ENCODE measurements around the gene MTUS2. TPM values are rescaled to one million over a fixed set of nuclear protein-coding genes. Genes with fewer than 3 reads are reported as not detected.

Gene MTUS2
- total and polyA plus RNA-seq, 4 donors = under 0.01 to 0.70 (median 0.15) TPM

DNA sequence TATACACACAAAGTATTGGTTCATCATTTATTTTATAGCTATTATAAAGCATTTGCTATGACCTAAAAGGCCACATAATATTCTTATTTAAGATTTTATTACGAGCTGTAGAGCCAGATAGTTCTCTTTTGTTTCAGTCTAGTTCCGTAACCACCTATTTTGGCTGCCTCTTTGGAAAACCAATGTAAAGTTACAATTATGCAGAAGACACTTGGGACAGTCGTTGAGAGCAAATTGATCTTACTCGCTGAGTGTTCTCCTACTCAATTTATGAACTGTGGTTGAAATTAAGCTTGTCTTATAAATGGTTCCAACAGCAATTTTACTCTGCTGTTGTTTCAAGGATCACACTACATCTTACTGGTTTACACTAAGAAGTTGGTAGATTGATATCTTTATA, 653.0 kb downstream of the MTUS2 start:
- no peak for TF ChIP-seq SP1 (IDR thresholded peaks at IDR 0.05)
- TF ChIP-seq EGR1 (IDR thresholded peaks at IDR 0.05; ENCODE audit: low read depth in 2 of 2) = no peak
- TF ChIP-seq GABPA (IDR thresholded peaks at IDR 0.05 in 1 of 2, conservative IDR thresholded peaks at IDR 0.05 in 1 of 2) = no peak
- TF ChIP-seq, protein P1, sequence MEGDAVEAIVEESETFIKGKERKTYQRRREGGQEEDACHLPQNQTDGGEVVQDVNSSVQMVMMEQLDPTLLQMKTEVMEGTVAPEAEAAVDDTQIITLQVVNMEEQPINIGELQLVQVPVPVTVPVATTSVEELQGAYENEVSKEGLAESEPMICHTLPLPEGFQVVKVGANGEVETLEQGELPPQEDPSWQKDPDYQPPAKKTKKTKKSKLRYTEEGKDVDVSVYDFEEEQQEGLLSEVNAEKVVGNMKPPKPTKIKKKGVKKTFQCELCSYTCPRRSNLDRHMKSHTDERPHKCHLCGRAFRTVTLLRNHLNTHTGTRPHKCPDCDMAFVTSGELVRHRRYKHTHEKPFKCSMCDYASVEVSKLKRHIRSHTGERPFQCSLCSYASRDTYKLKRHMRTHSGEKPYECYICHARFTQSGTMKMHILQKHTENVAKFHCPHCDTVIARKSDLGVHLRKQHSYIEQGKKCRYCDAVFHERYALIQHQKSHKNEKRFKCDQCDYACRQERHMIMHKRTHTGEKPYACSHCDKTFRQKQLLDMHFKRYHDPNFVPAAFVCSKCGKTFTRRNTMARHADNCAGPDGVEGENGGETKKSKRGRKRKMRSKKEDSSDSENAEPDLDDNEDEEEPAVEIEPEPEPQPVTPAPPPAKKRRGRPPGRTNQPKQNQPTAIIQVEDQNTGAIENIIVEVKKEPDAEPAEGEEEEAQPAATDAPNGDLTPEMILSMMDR (IDR thresholded peaks at IDR 0.05; ENCODE audit: low read depth, low read length, missing input control) = no peak
- TF ChIP-seq, protein P2, sequence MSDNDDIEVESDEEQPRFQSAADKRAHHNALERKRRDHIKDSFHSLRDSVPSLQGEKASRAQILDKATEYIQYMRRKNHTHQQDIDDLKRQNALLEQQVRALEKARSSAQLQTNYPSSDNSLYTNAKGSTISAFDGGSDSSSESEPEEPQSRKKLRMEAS (IDR thresholded peaks at IDR 0.05) = no peak
- TF ChIP-seq, protein P3, sequence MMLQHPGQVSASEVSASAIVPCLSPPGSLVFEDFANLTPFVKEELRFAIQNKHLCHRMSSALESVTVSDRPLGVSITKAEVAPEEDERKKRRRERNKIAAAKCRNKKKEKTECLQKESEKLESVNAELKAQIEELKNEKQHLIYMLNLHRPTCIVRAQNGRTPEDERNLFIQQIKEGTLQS (IDR thresholded peaks at IDR 0.05) = no peak
- TF ChIP-seq FOXA1 (IDR thresholded peaks at IDR 0.05) = no peak
- TF ChIP-seq HNF4G (IDR thresholded peaks at IDR 0.05) = no peak
- TF ChIP-seq, protein P4, sequence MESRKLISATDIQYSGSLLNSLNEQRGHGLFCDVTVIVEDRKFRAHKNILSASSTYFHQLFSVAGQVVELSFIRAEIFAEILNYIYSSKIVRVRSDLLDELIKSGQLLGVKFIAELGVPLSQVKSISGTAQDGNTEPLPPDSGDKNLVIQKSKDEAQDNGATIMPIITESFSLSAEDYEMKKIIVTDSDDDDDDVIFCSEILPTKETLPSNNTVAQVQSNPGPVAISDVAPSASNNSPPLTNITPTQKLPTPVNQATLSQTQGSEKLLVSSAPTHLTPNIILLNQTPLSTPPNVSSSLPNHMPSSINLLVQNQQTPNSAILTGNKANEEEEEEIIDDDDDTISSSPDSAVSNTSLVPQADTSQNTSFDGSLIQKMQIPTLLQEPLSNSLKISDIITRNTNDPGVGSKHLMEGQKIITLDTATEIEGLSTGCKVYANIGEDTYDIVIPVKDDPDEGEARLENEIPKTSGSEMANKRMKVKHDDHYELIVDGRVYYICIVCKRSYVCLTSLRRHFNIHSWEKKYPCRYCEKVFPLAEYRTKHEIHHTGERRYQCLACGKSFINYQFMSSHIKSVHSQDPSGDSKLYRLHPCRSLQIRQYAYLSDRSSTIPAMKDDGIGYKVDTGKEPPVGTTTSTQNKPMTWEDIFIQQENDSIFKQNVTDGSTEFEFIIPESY (IDR thresholded peaks at IDR 0.05) = no peak
- TF ChIP-seq, protein P5, sequence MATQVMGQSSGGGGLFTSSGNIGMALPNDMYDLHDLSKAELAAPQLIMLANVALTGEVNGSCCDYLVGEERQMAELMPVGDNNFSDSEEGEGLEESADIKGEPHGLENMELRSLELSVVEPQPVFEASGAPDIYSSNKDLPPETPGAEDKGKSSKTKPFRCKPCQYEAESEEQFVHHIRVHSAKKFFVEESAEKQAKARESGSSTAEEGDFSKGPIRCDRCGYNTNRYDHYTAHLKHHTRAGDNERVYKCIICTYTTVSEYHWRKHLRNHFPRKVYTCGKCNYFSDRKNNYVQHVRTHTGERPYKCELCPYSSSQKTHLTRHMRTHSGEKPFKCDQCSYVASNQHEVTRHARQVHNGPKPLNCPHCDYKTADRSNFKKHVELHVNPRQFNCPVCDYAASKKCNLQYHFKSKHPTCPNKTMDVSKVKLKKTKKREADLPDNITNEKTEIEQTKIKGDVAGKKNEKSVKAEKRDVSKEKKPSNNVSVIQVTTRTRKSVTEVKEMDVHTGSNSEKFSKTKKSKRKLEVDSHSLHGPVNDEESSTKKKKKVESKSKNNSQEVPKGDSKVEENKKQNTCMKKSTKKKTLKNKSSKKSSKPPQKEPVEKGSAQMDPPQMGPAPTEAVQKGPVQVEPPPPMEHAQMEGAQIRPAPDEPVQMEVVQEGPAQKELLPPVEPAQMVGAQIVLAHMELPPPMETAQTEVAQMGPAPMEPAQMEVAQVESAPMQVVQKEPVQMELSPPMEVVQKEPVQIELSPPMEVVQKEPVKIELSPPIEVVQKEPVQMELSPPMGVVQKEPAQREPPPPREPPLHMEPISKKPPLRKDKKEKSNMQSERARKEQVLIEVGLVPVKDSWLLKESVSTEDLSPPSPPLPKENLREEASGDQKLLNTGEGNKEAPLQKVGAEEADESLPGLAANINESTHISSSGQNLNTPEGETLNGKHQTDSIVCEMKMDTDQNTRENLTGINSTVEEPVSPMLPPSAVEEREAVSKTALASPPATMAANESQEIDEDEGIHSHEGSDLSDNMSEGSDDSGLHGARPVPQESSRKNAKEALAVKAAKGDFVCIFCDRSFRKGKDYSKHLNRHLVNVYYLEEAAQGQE (IDR thresholded peaks at IDR 0.05) = no peak
- no peak for TF ChIP-seq NR2F2 (IDR thresholded peaks at IDR 0.05)
- TF ChIP-seq TAF1 (conservative IDR thresholded peaks at IDR 0.05) = no peak
- no peak for TF ChIP-seq RAD21 (IDR thresholded peaks at IDR 0.05)
- no peak for TF ChIP-seq FOXA2 (IDR thresholded peaks at IDR 0.05)
- TF ChIP-seq RXRA (IDR thresholded peaks at IDR 0.05) = no peak
- no peak for TF ChIP-seq YY1 (IDR thresholded peaks at IDR 0.05)
- TF ChIP-seq JUND (IDR thresholded peaks at IDR 0.05) = no peak
- TF ChIP-seq HNF4A (conservative IDR thresholded peaks at IDR 0.05) = no peak
- Histone ChIP-seq H3K4me1 (ENCODE audit: control insufficient read depth in 4 of 4, insufficient read depth in 4 of 4, low read length in 3 of 4) (no peaks in the 10 kb centered on the region), H3K36me3 (ENCODE audit: control insufficient read depth in 4 of 4, insufficient read depth in 3 of 4, low read depth in 1 of 4, low read length in 3 of 4) (no peaks in the 10 kb centered on the region), H3K9me3 (ENCODE audit: control insufficient read depth in 4 of 4, low read length in 3 of 4) (no peaks in the 10 kb centered on the region), H3K27ac (ENCODE audit: low read depth in 1 of 2, low read length in 2 of 2) (no peak overlapping the region), H3K4me3 (ENCODE audit: low read depth in 1 of 3, low read length in 3 of 3) (no peak overlapping the region), H3K9ac (ENCODE audit: low read depth in 1 of 2, low read length in 2 of 2) (no peak overlapping the region), H3K27me3 (ENCODE audit: control insufficient read depth in 4 of 4, insufficient read depth in 4 of 4, low read length in 3 of 4) (peaks cover 0 to 3% (median 0%) of the 10 kb centered on the region in 4 donors)
- DNase-seq (ENCODE audit: low spot score) = no peak
- 79% methylated on average over 4 of the region's 4 CpGs for WGBS
